H1 (cell line): ENCODE data around the gene HOXD10. TPM values are rescaled to one million over a fixed set of nuclear protein-coding genes. Genes with fewer than 3 reads are reported as not detected.

Experiments used
- BCL11A ChIP-seq, 2 experiments: IDR thresholded peaks; one replicate each; pipeline ENCODE4 v1.6.1; 2011; ENCODE audit warnings: low read depth in 2 of 2, low read length in 2 of 2, mild to moderate bottlenecking in 2 of 2
- CBX8 ChIP-seq: fragments of 300-800, 300-1000 bp; sonication (generic); IDR thresholded peaks from 2 replicates; pipeline ENCODE4 v1.7.1; 2016; ENCODE audit warnings: low read depth, low read length, borderline replicate concordance
- CHD2 ChIP-seq: IDR thresholded peaks from 2 replicates; pipeline ENCODE4 v1.6.1; 2012; ENCODE audit warnings: low read length, improper control_type of control experiment
- EGR1 ChIP-seq: IDR thresholded peaks from 2 replicates; pipeline ENCODE4 v1.6.1; 2011; ENCODE audit warnings: low read depth, low read length, borderline replicate concordance
- EZH2 ChIP-seq: fragments of 200-600 bp; sonication (generic); IDR thresholded peaks from 2 replicates; pipeline ENCODE4 v1.7.1; 2012; ENCODE audit warnings: low read depth, mild to moderate bottlenecking, moderate library complexity, low read length, inconsistent platforms; ENCODE audit not compliant: severe bottlenecking
- HDAC2 ChIP-seq, 2 experiments: fragments of 300-600 bp in 1 of 2; sonication (generic) in 1 of 2; IDR thresholded peaks; 2 replicates each; pipeline ENCODE4 v1.6.1; 2011 to 2012; ENCODE audit warnings: low read depth in 2 of 2, low read length in 2 of 2, mild to moderate bottlenecking in 2 of 2, moderate library complexity in 2 of 2, borderline replicate concordance in 1 of 2, inconsistent platforms in 1 of 2
- JUN ChIP-seq: IDR thresholded peaks from 2 replicates; pipeline ENCODE4 v1.6.1; 2011; ENCODE audit warnings: low read depth, mild to moderate bottlenecking, improper control_type of control experiment, low read length
- KDM5A ChIP-seq: fragments of 200-600 bp; IDR thresholded peaks from 2 replicates; pipeline ENCODE4 v1.7.1; 2012; ENCODE audit warnings: mild to moderate bottlenecking, low read length, inconsistent platforms, mixed read lengths
- RFX5 ChIP-seq: IDR thresholded peaks from 2 replicates; pipeline ENCODE4 v1.6.1; 2011; ENCODE audit warnings: low read depth, low read length, improper control_type of control experiment, borderline replicate concordance
- RNF2 ChIP-seq: fragments of 200-900, 300-1000 bp; sonication (generic); IDR thresholded peaks from 2 replicates; pipeline ENCODE4 v1.7.1; 2016; ENCODE audit warnings: borderline replicate concordance, low read depth, mild to moderate bottlenecking, antibody characterized with exemption, low read length; ENCODE audit not compliant: poor library complexity, severe bottlenecking; ENCODE audit errors: missing control alignments
- RXRA ChIP-seq: IDR thresholded peaks from 2 replicates; pipeline ENCODE4 v1.6.1; 2011; ENCODE audit warnings: low read depth, mild to moderate bottlenecking, low read length, moderate library complexity; ENCODE audit not compliant: insufficient read depth
- SAP30 ChIP-seq: fragments of 300-600 bp; sonication (generic); IDR thresholded peaks from 2 replicates; pipeline ENCODE4 v1.7.1; 2012; ENCODE audit warnings: low read length, moderate library complexity, mild to moderate bottlenecking, inconsistent platforms; ENCODE audit not compliant: insufficient read depth, insufficient replicate concordance
- SP1 ChIP-seq: IDR thresholded peaks from 2 replicates; pipeline ENCODE4 v1.6.1; 2011; ENCODE audit warnings: low read depth, low read length
- SP4 ChIP-seq: IDR thresholded peaks from 2 replicates; pipeline ENCODE4 v1.6.1; 2012; ENCODE audit warnings: low read length, inconsistent platforms
- SUZ12 ChIP-seq: fragments of 200-600 bp; sonication (generic); IDR thresholded peaks from 2 replicates; pipeline ENCODE4 v1.6.1; 2012; ENCODE audit warnings: mild to moderate bottlenecking, inconsistent platforms, low read length, moderate library complexity, mixed read lengths
- TAF7 ChIP-seq: optimal IDR thresholded peaks from 2 replicates; pipeline ENCODE3; 2011; ENCODE audit warnings: low read depth, mild to moderate bottlenecking, inconsistent platforms, low read length, moderate library complexity, borderline replicate concordance
- TCF12 ChIP-seq: IDR thresholded peaks from 2 replicates; pipeline ENCODE4 v1.6.1; 2011; ENCODE audit warnings: low read depth, mild to moderate bottlenecking, low read length
- TEAD4 ChIP-seq: IDR thresholded peaks from 2 replicates; pipeline ENCODE4 v1.6.1; 2012; ENCODE audit warnings: low read depth, low read length, inconsistent platforms, mixed read lengths
- polyA plus RNA-seq, 7 experiments: library from polyadenylated mRNA; depleted of rRNA in 3 of 7; stranded (reverse) in 5 of 7; unstranded in 2 of 7; fragments of >200 nt in 5 of 7; fragments of 200-250 nt in 2 of 7; gene quantifications; 1 replicate in 5 of 7; 2 replicates in 1 of 7; 4 replicates in 1 of 7; pipeline versions ENCODE4 v1.2.1 to v1.2.3, GENCODE V29; 2011 to 2013; ENCODE audit warnings: missing spikeins in 2 of 7, mixed read lengths in 2 of 7
- total RNA-seq: library from RNA; stranded (reverse); fragmentation: NEBNext Ultra II Directional; extraction: Animal tissue kit (Norgen Biotek cat#: 25700); gene quantifications from 2 replicates; pipeline ENCODE4 v1.2.1, GENCODE V29; 2021
- TF ChIP-seq, protein P1 (sequence below), 3 experiments: IDR thresholded peaks; 1 replicate in 2 of 3; 2 replicates in 1 of 3; pipeline versions ENCODE4 v1.5.1 to v1.6.1; 2011; ENCODE audit warnings: low read length in 3 of 3, mild to moderate bottlenecking in 3 of 3, inconsistent platforms in 2 of 3, low read depth in 1 of 3, moderate library complexity in 1 of 3; ENCODE audit not compliant: insufficient read depth in 1 of 3; ENCODE audit errors: control extremely low read depth in 1 of 3

HOXD10 gene
- total and polyA plus RNA-seq, 2 of the 8 experiments (the other 6 are each of a cell fraction or from before 2014, with no cell fraction given): not detected

- TF ChIP-seq, protein P1, sequence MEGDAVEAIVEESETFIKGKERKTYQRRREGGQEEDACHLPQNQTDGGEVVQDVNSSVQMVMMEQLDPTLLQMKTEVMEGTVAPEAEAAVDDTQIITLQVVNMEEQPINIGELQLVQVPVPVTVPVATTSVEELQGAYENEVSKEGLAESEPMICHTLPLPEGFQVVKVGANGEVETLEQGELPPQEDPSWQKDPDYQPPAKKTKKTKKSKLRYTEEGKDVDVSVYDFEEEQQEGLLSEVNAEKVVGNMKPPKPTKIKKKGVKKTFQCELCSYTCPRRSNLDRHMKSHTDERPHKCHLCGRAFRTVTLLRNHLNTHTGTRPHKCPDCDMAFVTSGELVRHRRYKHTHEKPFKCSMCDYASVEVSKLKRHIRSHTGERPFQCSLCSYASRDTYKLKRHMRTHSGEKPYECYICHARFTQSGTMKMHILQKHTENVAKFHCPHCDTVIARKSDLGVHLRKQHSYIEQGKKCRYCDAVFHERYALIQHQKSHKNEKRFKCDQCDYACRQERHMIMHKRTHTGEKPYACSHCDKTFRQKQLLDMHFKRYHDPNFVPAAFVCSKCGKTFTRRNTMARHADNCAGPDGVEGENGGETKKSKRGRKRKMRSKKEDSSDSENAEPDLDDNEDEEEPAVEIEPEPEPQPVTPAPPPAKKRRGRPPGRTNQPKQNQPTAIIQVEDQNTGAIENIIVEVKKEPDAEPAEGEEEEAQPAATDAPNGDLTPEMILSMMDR (IDR thresholded peaks at IDR 0.05; ENCODE audit: control extremely low read depth in 1 of 3, insufficient read depth in 1 of 3, low read depth in 1 of 3, low read length in 3 of 3): peak in 2 of 3 experiments; percentile 42 to 64; a peak in 3 of 4 replicates
- no peak for TF ChIP-seq BCL11A (IDR thresholded peaks at IDR 0.05; ENCODE audit: low read depth in 2 of 2, low read length in 2 of 2)
- TF ChIP-seq EZH2: peak; percentile 92
- no peak for TF ChIP-seq CHD2
- no peak for TF ChIP-seq KDM5A
- no peak for TF ChIP-seq RFX5
- TF ChIP-seq SAP30: no peak
- no peak for TF ChIP-seq TAF7
- TF ChIP-seq CBX8: no peak
- 0 out of 2 replicates have a peak, but pooled peaks have one; percentile 58 for TF ChIP-seq TCF12
- TF ChIP-seq SUZ12: peak; percentile 92; the same call in 1 of the 2 replicates
- no peak for TF ChIP-seq JUN
- peak; percentile 77 for TF ChIP-seq EGR1
- peak; percentile 78 for TF ChIP-seq SP1
- TF ChIP-seq HDAC2 (IDR thresholded peaks at IDR 0.05; ENCODE audit: borderline replicate concordance in 1 of 2, low read depth in 2 of 2, low read length in 2 of 2): peak; percentile 85 to 91; a peak in 3 of 4 replicates
- 0 out of 2 replicates have a peak, but pooled peaks have one; percentile 59 for TF ChIP-seq SP4
- TF ChIP-seq TEAD4: peak; percentile 26; the same call in 1 of the 2 replicates
- TF ChIP-seq RNF2: peak; percentile 92
- no peak for TF ChIP-seq RXRA
Observed at GRCh38 chr2:176088048-176088936, 28.3 kb upstream of the HOXD10 start (continued).
